Liver (tissue), 3 donors: ENCODE measurements around the gene RUNDC1.

Source experiments
- GABPA ChIP-seq, 2 donors: IDR thresholded peaks in 1 of 2; conservative IDR thresholded peaks in 1 of 2; 2 replicates each; pipeline ENCODE4 v1.6.1; 2016; ENCODE audit warnings: antibody characterized with exemption in 2 of 2, mild to moderate bottlenecking in 1 of 2, moderate library complexity in 1 of 2
- SP1 ChIP-seq: IDR thresholded peaks from 2 replicates; pipeline ENCODE4 v1.6.1; 2018; ENCODE audit warnings: antibody characterized with exemption, mild to moderate bottlenecking
- TAF1 ChIP-seq: conservative IDR thresholded peaks from 2 replicates; pipeline ENCODE4 v1.6.1; 2016; ENCODE audit warnings: antibody characterized with exemption, mild to moderate bottlenecking
- TF ChIP-seq, protein P1 (sequence below): fragments of 150-350 bp; IDR thresholded peaks from 2 replicates; pipeline ENCODE4 v1.5.1; 2017; ENCODE audit warnings: improper control_type of control experiment, low read depth, low read length; ENCODE audit not compliant: missing input control
- donor health status: healthy.
- donor health status: healthy.

DNA sequence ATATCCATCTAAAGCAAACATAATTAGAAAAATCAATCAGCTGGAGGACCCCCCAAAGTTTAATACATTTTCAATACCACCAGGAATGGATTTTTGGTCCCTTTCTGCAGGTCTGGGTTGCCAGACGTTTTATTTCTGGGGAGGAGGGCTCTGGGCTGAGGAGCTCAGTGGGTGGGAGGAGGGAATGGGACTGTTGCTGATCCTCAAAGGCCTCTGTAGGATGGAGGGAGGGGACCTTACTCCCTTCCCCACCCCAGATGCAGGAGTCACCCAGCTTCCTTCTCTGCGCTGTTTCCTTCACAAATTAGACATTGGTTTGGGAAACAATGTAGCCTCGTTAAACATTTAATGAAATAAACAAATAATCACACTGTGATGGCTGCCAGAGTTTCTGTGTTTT is 51.3 kb downstream of the RUNDC1 start:
- TF ChIP-seq, protein P1, sequence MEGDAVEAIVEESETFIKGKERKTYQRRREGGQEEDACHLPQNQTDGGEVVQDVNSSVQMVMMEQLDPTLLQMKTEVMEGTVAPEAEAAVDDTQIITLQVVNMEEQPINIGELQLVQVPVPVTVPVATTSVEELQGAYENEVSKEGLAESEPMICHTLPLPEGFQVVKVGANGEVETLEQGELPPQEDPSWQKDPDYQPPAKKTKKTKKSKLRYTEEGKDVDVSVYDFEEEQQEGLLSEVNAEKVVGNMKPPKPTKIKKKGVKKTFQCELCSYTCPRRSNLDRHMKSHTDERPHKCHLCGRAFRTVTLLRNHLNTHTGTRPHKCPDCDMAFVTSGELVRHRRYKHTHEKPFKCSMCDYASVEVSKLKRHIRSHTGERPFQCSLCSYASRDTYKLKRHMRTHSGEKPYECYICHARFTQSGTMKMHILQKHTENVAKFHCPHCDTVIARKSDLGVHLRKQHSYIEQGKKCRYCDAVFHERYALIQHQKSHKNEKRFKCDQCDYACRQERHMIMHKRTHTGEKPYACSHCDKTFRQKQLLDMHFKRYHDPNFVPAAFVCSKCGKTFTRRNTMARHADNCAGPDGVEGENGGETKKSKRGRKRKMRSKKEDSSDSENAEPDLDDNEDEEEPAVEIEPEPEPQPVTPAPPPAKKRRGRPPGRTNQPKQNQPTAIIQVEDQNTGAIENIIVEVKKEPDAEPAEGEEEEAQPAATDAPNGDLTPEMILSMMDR, result no peak
- no peak for TF ChIP-seq SP1
- TF ChIP-seq TAF1, result no peak
- no peak for TF ChIP-seq GABPA (IDR thresholded peaks at IDR 0.05 in 1 of 2, conservative IDR thresholded peaks at IDR 0.05 in 1 of 2)
